PC-9 (cell line): ENCODE data around the gene EIF2AK2.

Experiments
- EZH2 ChIP-seq: fragments of 200-600 bp; sonication (generic); IDR thresholded peaks from 2 replicates; pipeline ENCODE4 v1.8.0; 2017; ENCODE audit warnings: antibody characterized with exemption, low read depth
- TF ChIP-seq, protein P1 (sequence below): fragments of 200-600 bp; sonication (generic); conservative IDR thresholded peaks from 2 replicates; pipeline ENCODE4 v1.6.1; 2017; ENCODE audit warnings: mixed run types, antibody characterized with exemption, mild to moderate bottlenecking, moderate library complexity

DNA sequence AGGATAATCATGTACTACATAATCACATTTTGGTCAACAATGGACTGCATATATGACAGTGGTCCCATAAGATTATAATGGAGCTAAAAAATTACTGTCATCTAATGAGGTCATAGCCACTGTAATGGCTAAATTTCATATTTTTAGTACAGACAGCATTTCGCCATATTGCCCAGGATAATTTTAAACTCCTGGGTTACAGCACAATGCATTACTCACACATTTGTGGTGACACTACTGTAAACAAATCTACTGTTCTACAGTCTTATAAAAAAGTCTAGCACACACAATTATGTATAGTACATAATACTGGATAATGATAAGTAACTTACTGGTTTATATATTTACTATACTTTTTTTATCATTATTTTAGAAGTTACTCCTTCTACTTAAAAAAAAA, 12.8 kb downstream of the EIF2AK2 start:
- no peak for TF ChIP-seq EZH2
- TF ChIP-seq, protein P1, sequence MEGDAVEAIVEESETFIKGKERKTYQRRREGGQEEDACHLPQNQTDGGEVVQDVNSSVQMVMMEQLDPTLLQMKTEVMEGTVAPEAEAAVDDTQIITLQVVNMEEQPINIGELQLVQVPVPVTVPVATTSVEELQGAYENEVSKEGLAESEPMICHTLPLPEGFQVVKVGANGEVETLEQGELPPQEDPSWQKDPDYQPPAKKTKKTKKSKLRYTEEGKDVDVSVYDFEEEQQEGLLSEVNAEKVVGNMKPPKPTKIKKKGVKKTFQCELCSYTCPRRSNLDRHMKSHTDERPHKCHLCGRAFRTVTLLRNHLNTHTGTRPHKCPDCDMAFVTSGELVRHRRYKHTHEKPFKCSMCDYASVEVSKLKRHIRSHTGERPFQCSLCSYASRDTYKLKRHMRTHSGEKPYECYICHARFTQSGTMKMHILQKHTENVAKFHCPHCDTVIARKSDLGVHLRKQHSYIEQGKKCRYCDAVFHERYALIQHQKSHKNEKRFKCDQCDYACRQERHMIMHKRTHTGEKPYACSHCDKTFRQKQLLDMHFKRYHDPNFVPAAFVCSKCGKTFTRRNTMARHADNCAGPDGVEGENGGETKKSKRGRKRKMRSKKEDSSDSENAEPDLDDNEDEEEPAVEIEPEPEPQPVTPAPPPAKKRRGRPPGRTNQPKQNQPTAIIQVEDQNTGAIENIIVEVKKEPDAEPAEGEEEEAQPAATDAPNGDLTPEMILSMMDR = no peak
